Prostate gland (tissue), 2 donors: Measurements from ENCODE around the gene VNN1. TPM values are rescaled to one million over a fixed set of nuclear protein-coding genes. Genes with fewer than 3 reads are reported as not detected.

ENCODE experiments used
- DNase-seq: peaks from one replicate; pipeline ENCODE4 v3.0.0-alpha.2; 2019; ENCODE audit warnings: low spot score
- H3K27ac ChIP-seq, 2 donors: fragments of 200-600 bp; sonication (generic); 2 replicates each; pipeline ENCODE4 v1.5.1; 2017 to 2019
- H3K27me3 ChIP-seq: fragments of 200-600 bp; sonication (generic); replicated peaks from 2 replicates; pipeline ENCODE4 v1.5.1; 2019; ENCODE audit not compliant: insufficient read depth
- H3K36me3 ChIP-seq, 2 donors: fragments of 200-600 bp; sonication (generic); 1 replicate in 1 of 2; 2 replicates in 1 of 2; pipeline versions ENCODE4 v1.5.1 to v1.8.1; 2017 to 2019
- H3K4me1 ChIP-seq: fragments of 200-600 bp; sonication (generic); replicated peaks from 2 replicates; pipeline ENCODE4 v1.5.1; 2019
- H3K4me3 ChIP-seq, 2 donors: fragments of 200-600 bp; sonication (generic); 2 replicates each; pipeline ENCODE4 v1.5.1; 2017 to 2019
- H3K9me3 ChIP-seq: fragments of 200-600 bp; sonication (generic); 2 replicates; pipeline ENCODE4 v1.5.1; 2017
- POLR2A ChIP-seq: fragments of 450-650 bp; IDR thresholded peaks from one replicate; pipeline ENCODE4 v1.6.1; 2016; ENCODE audit warnings: antibody characterized with exemption, mild to moderate bottlenecking
- POLR2AphosphoS5 ChIP-seq: sonication (generic); formaldehyde crosslinking; IDR thresholded peaks from one replicate; pipeline ENCODE4 v1.6.1; 2017; ENCODE audit warnings: antibody characterized with exemption
- WGBS: methylation state at CpG from one replicate; pipeline ENCODE4 v1.1.5; 2018; 5-methylcytosine and 5-hydroxymethylcytosine counted together
- intact Hi-C: fragments of 100-400 bp; cut with DNase I; formaldehyde crosslinking; loops from one replicate; pipeline ENCODE4 v1.14.2; 2022
- total RNA-seq, 2 donors: library from RNA; depleted of rRNA; stranded (reverse); fragments of >200 nt; gene quantifications; one replicate each; pipeline ENCODE4 v1.1.0, GENCODE V29; 2016
- TF ChIP-seq, protein P1 (sequence below), 4 experiments: fragments of 200-600 bp in 2 of 4; fragments of 450-650 bp in 2 of 4; sonication (generic) in 2 of 4; IDR thresholded peaks; 1 replicate in 3 of 4; 2 replicates in 1 of 4; pipeline ENCODE4 v1.5.1; 2016 to 2019; ENCODE audit warnings: antibody characterized with exemption in 4 of 4, mild to moderate bottlenecking in 2 of 4, moderate library complexity in 2 of 4

Gene VNN1, protein sequence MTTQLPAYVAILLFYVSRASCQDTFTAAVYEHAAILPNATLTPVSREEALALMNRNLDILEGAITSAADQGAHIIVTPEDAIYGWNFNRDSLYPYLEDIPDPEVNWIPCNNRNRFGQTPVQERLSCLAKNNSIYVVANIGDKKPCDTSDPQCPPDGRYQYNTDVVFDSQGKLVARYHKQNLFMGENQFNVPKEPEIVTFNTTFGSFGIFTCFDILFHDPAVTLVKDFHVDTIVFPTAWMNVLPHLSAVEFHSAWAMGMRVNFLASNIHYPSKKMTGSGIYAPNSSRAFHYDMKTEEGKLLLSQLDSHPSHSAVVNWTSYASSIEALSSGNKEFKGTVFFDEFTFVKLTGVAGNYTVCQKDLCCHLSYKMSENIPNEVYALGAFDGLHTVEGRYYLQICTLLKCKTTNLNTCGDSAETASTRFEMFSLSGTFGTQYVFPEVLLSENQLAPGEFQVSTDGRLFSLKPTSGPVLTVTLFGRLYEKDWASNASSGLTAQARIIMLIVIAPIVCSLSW
- total RNA-seq, result under 1 TPM; 0.32 to 0.34 TPM

DNA sequence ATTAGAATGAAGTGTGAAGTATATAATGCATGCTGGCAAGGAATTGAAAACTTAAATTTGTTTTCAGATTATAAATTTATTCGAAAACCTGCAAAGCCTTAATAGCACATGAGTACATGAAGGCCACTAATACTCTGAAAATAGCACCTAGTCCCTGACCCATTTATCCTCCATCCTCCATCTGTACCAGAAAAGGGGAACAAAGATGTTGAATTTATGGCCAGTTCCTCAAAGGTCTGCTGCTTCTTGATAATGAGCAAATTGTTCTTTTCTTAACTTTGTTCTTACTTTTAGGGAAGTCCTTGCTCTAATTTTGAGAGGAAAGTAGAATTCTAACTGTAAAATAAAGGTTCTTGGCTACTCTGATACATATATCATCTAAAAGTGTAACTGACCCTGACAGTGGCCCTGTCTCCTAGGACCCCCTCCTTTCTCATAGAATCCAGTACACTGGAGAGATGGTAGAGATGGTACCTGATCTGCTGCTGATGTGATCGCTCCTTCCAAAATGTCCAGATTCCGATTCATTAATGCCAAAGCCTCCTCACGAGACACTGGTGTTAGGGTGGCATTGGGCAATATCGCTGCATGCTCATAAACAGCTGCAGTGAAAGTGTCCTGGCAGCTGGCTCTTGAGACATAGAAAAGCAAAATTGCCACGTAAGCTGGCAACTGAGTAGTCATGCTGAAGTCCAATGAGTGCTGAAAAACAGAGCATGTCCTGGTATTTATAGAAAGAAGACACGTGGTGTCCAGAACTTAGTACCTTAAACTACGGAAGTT lies at the start of gene VNN1:
Gene VNN1, minus strand, starts transcription at position 704 of the 783 bp plus-strand sequence. Its CDS starts 20 bp downstream, at position 684.
- 75% methylated on average over 8 of the region's 8 CpGs for WGBS
- Histone ChIP-seq H3K4me3 (no peak within 1 kb of the TSS), H3K27me3 (no peaks in the 10 kb centered on the region), H3K9me3 (no peaks in the 10 kb centered on the region), H3K4me1 (no peaks in the 10 kb centered on the region), H3K36me3 (no peaks in the 10 kb centered on the region), H3K27ac (no peak within 1 kb of the TSS)
- intact Hi-C loops, result no loop called here
- DNase-seq, result no peak
- no peak for TF ChIP-seq POLR2AphosphoS5

DNA sequence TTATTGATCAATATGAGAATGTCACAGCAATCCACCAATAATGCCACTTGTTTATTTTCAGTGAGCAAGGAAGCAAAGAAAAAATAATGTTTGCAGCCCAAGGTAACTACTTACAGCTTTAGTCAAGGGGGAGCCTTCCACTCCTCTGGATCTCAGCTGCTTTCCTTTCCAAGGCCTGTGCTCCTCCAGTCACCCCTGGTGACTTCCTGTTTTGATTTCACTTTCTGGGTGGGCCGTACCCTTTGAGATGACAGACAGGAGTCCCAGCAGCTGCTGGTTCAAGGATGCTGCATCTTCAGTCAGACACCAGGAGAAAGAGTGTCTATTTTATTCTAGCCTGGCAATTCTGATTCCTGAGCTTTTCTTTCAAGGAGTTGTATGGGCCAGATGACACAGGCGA lies 49.4 kb upstream of the VNN1 start:
- intact Hi-C loops, result no loop called here
- TF ChIP-seq POLR2A, result no peak
- TF ChIP-seq, protein P1, sequence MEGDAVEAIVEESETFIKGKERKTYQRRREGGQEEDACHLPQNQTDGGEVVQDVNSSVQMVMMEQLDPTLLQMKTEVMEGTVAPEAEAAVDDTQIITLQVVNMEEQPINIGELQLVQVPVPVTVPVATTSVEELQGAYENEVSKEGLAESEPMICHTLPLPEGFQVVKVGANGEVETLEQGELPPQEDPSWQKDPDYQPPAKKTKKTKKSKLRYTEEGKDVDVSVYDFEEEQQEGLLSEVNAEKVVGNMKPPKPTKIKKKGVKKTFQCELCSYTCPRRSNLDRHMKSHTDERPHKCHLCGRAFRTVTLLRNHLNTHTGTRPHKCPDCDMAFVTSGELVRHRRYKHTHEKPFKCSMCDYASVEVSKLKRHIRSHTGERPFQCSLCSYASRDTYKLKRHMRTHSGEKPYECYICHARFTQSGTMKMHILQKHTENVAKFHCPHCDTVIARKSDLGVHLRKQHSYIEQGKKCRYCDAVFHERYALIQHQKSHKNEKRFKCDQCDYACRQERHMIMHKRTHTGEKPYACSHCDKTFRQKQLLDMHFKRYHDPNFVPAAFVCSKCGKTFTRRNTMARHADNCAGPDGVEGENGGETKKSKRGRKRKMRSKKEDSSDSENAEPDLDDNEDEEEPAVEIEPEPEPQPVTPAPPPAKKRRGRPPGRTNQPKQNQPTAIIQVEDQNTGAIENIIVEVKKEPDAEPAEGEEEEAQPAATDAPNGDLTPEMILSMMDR (IDR thresholded peaks at IDR 0.05), result no peak
- TF ChIP-seq POLR2AphosphoS5, result no peak
- 85% methylated on average over 2 of the region's 2 CpGs for WGBS
- no peak for DNase-seq
- Histone ChIP-seq H3K27me3 (no peaks in the 10 kb centered on the region), H3K27ac (no peak overlapping the region), H3K36me3 (no peaks in the 10 kb centered on the region), H3K4me3 (no peak overlapping the region), H3K9me3 (no peaks in the 10 kb centered on the region), H3K4me1 (no peaks in the 10 kb centered on the region)

DNA sequence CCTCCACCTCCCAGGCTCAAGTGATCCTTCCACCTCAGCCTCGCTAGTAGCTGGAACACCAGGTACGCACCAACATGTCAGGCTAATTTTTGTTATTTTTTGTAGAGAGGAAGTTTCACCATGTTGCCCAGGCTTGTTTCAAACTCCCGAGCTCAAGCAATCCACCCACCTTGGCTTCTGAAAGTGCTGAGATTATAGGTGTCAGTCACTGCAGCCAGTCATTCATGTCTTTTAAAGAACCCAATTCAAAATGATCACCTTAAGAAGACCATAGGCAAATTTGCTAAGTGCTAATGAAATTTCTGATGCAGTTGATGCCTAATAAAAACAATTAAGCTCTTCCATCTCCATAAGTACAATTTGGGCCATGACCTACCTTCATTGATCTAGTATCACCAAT lies 46.4 kb upstream of the VNN1 start:
- DNase-seq, result no peak
- Histone ChIP-seq H3K27ac (no peak overlapping the region), H3K27me3 (no peaks in the 10 kb centered on the region), H3K9me3 (no peaks in the 10 kb centered on the region), H3K4me1 (no peaks in the 10 kb centered on the region), H3K4me3 (no peak overlapping the region), H3K36me3 (no peaks in the 10 kb centered on the region)
- intact Hi-C loops, result no loop called here
- TF ChIP-seq POLR2AphosphoS5 (no peak), POLR2A (no peak)
- TF ChIP-seq, protein P1 (IDR thresholded peaks at IDR 0.05), result no peak
- WGBS, result 86% methylated on average over 3 of the region's 3 CpGs

DNA sequence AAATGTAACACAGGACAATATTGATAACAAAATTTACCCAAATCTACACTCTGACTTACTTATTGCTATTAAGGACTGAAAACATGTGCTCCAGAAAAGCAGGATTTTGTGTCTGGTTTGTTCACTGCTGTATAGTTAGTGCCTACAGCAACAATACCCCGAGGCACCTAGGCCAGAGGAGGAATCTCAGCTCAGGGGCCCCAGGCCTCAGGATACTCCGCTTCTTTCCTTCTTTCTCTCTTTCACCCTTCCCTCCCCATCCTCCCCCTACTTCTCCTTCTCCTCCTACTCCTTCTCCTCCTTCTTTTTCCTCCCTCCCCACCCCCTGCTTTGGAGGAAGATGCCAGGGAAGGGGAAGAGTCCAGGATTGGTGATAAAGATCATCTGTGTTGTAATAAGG lies 44.8 kb upstream of the VNN1 start:
- no peaks in the 10 kb centered on the region for H3K27me3 ChIP-seq
- no peaks in the 10 kb centered on the region for H3K9me3 ChIP-seq
- H3K4me3 ChIP-seq, result no peak overlapping the region
- TF ChIP-seq, protein P1 (IDR thresholded peaks at IDR 0.05), result no peak
- no peak for TF ChIP-seq POLR2A
- TF ChIP-seq POLR2AphosphoS5, result no peak
- DNase-seq, result no peak
- H3K4me1 ChIP-seq, result no peaks in the 10 kb centered on the region
- 92% methylated on average over 2 of the region's 2 CpGs for WGBS
- H3K36me3 ChIP-seq, result no peaks in the 10 kb centered on the region
- intact Hi-C loops, result no loop called here
- no peak overlapping the region for H3K27ac ChIP-seq

DNA sequence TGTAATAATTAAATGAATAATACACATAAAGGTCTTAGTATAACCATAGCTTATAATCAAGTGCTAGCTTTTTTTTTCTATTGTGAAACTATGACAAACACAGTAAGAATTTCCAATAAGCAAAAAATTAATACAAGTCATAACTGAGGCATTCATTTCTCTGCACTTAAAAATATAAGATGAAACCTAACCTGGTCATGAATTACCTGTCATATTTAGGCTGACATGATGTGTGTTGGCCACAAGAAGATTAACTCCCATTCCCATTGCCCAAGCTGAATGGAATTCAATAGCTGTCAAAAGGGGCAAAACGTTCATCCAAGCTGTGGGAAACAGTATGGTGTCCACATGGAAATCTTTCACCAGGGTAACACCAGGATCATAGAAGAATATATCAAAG lies 38.4 kb upstream of the VNN1 start:
- DNase-seq, result no peak
- Histone ChIP-seq H3K27me3 (no peaks in the 10 kb centered on the region), H3K27ac (no peak overlapping the region), H3K36me3 (no peaks in the 10 kb centered on the region), H3K4me3 (no peak overlapping the region), H3K4me1 (no peaks in the 10 kb centered on the region), H3K9me3 (no peaks in the 10 kb centered on the region)
- intact Hi-C loops, result no loop called here
- TF ChIP-seq POLR2A, result no peak
- TF ChIP-seq POLR2AphosphoS5, result no peak
- TF ChIP-seq, protein P1 (IDR thresholded peaks at IDR 0.05), result no peak
- WGBS, result 80% methylated on average over 1 of the region's 1 CpG
